ENCODE data around the gene PKD2.

PKD2 gene

DNA sequence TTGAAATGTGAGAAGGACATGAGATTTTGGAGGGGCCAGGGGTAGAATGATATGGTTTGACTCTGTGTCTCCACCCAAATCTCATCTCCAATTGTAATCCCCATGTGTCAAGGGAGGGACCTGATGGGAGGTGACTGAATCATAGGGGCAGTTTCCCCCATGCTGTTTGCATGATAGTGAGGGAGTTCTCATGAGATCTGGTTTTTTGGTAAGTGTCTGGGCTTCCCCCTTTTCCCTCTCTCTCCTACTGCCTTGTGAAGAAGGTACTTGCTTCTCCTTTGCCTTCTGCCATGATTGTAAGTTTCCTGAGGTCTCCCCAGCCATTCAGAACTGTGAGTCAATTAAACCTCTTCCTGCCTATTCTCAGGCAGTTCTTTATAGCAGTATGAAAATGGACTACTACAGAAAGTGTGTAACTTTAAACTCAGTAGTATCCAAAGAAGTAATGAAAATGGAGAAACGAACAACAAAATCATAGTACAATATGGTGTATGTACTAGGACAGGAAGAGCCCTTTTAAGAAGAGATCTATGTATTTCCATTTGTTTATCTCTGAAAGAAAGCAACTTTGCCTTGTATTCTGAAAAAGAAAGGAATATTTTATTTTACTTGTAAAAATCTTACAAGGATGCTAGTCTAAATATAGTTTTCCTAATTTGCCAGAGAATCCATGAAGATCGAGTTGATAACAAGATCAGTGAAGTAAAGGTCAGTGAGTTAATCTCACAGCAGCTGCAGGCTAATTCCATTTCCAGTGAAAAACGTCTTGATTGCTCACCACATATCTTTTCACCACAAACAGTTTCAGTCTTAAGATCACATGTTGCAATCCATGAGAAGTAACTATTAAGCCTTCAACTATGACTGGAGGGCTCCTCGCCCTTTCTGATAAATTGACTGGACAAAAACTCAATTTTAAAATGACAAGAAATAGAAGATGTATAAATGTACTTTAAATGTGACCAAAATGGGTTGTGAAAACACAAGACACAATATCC is 20.5 kb downstream of the PKD2 start:
- no peak for DNase-seq (ENCODE audit: low read depth, low spot score)

- no peak for DNase-seq (ENCODE audit: low read depth, low spot score)
Observed at GRCh38 chr4:88028946-88029345, 21.5 kb downstream of the PKD2 start.

- no peak for DNase-seq (ENCODE audit: low read depth, low spot score)
Observed at GRCh38 chr4:88029556-88029955, 22.1 kb downstream of the PKD2 start.

GRCh38 chr4:88030565-88031310 is 23.3 kb downstream of the PKD2 start:
- DNase-seq (ENCODE audit: low read depth, low spot score) = no peak

DNA sequence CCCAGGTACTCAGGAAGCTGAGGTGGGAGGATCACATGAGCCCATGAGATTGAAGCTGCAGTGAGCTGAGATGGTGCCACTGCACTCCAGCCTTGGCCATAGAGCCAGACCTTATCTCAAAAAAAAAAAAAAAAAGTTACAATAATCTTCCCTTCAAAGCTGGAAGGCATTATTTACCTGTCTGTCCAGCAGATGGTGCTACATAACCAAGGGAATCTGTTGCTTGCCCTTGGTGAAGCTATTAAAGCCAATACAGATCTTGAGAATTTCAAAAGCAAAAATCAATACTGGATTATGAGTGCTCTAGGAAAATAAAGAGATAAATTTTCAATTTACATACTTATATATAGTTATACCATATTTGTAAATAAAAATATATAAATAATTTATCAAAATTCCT is 25.9 kb downstream of the PKD2 start:
- DNase-seq (ENCODE audit: low read depth, low spot score) = peak; percentile 23

DNA sequence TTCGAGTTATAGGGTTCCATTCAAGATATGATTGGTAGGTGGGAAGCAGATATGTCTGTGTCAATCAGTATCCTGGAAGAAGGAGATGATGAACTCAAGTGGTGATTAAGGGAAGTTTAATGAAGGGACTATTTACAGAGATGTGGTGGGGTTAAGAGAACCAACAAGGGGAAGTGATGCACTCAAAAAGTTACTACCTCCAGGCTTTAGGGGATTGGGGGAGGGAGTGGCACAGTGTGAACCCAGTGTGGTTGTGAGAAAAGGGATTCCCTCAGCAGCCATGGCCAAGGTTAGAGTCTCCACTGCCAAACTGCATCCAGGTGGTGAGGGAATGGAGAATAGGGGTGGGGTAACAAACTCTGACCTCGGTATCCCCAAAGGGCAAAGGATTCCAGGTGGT is 27.9 kb downstream of the PKD2 start:
- no peak for DNase-seq (ENCODE audit: low read depth, low spot score)

- DNase-seq (ENCODE audit: low read depth, low spot score) = no peak
Observed at GRCh38 chr4:88037447-88037846, 30.0 kb downstream of the PKD2 start.

DNA sequence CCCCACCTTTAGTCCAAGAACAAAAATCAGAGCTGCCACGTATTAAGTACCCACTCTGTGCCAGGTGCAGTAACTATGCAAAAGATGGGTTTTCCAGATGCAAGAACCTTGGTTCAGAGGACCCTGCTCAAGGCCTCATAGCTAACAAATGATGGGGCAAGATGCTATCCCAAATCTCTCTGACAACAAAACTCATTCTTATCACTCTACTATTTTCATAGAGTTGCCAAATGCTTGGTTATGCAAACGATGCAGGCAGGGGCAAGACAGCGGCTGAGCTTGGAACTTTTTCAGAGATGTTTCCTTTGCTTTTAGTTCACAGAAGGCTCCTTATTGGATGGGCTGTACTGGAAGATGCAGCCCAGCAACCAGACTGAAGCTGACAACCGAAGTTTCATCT is 30.5 kb downstream of the PKD2 start:
- DNase-seq (ENCODE audit: low read depth, low spot score) = no peak

GRCh38 chr4:88040707-88041106 is 33.3 kb downstream of the PKD2 start:
- DNase-seq (ENCODE audit: low read depth, low spot score) = no peak

DNA sequence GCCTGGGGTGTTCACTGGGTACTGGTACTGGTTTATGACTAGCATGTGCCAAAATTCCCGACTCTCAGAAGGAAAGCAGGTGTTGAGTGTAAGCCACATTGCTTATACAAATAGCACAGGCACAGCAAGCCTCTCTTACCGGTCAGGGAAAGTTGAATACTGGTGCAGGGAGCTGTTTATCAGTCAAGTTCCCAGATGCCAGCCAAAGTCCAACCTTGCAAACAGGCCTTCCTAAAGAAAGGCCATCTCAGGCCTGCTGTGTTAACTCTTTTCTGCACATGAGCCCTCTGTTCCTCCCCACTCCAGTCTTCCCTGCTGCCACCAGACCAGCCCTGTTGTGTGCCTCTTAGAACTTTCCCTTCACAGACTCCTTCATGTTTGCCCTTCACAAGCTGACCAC is 34.2 kb downstream of the PKD2 start:
- DNase-seq (ENCODE audit: low read depth, low spot score) = no peak

DNA sequence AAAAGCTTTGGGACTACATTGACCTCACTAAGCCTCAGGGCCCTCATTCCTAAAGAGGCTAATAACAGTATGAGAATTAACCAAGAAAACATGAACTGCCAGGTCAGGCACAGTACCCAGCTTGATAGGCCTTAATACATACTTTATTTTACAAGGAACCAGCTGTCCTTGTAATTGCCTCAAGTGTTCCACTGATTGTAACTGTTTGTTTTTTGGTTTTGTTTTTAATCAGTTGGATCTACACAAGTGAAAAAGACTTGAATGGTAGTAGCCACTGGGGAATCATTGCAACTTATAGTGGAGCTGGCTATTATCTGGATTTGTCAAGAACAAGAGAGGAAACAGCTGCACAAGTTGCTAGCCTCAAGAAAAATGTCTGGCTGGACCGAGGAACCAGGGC is 35.6 kb downstream of the PKD2 start:
- DNase-seq (ENCODE audit: low read depth, low spot score) = no peak

DNA sequence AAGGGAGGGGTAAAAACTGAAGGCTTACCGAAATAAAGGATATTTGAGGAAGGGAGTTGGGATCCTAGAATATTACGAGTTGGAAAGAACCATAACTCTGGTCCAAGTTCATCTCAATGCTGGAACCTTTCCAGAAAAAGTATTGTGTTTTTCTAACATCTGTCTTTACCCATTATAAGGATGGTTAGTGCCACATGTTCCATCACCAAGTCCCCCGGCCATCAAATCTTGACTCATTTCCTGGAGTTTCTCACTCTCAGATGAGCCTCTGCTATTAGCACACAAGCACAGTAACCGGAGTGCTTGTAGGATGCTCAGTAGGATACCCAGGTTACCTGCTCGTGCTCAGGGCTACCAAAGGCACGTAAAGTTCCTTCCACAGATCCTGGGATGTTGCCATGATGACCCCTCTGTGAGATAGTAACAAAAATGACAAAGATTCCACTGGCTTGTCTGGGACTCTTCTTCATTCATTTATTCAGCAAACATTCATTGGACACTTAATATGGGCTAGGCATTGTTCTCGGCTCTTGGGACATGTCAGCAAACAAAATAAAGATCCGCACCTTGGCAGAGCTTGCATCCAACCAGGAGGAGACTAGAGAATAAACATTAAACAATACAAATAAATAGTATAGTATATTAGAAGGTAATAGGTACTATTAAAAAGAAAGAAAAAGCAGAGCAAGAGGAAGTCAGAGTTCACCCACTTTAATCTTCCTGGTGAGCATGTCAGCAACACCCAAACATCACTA is 36.3 kb downstream of the PKD2 start:
- DNase-seq (ENCODE audit: low read depth, low spot score) = no peak

GRCh38 chr4:88045021-88045420 is 37.6 kb downstream of the PKD2 start:
- no peak for DNase-seq (ENCODE audit: low read depth, low spot score)

DNA sequence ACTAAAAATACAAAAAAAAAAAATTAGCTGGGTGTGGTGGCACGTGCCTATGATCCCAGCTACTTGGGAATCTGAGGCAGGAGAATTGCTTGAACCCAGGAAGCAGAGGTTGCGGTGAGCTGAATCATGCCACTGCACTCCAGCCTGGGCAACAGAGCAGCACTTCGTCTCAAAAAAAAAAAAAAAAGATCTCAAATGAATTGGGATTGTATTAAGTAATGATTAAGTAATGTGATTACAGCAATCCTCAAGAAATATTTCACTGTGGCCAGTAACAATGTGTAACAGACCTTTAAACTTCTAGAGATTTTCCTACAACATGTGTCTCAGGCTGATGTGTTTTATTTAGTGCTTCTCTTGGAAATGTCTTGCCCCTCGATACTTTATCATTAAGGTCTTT is 46.8 kb downstream of the PKD2 start:
- no peak for DNase-seq (ENCODE audit: low read depth, low spot score)

- peak; percentile 25 for DNase-seq (ENCODE audit: low read depth, low spot score)
Observed at GRCh38 chr4:88054901-88055300, 47.5 kb downstream of the PKD2 start.

- DNase-seq (ENCODE audit: low read depth, low spot score) = no peak
Observed at GRCh38 chr4:88058295-88058694, 50.9 kb downstream of the PKD2 start.

DNA sequence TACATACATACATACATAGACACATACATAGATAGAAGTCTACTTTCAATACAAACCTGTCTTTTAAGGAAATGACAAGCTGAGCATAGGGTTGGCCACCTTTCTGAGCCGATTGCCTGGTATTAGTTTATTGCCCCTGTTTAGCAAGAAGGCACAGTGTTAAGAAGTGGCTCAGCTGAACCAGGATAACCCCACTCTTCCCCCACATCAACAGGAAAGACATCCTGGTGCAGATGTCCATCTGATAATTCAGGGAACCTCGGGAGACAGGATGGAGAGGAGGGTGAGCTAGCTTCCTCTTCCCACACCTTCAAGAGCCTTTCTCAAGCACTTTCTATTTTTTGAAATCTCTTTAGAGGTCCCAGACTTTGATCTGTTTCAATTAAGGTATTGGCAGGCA is 52.3 kb downstream of the PKD2 start:
- no peak for DNase-seq (ENCODE audit: low read depth, low spot score)

DNA sequence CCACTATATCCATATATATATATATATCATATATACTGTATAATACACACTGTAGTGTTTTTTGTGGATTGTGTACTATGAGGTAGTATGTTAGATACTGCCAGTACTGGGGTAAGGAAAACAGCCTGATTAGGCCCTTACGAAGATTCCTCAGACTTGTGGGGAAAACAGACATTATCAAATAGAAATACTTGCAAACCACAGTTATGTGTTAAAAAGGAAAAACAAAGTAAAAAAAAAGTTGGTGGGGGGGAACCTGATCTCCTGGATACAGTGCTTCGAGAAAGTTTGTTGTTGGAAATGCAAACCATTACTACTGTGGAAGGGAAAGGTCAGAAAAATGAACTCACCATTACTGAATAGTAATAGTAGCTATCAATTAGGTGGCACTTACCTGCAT is 53.0 kb downstream of the PKD2 start:
- DNase-seq (ENCODE audit: low read depth, low spot score) = no peak

- DNase-seq (ENCODE audit: low read depth, low spot score) = no peak
Observed at GRCh38 chr4:88062311-88062710, 54.9 kb downstream of the PKD2 start.

GRCh38 chr4:88062843-88063242 is 55.4 kb downstream of the PKD2 start:
- DNase-seq (ENCODE audit: low read depth, low spot score) = no peak

GRCh38 chr4:88063634-88064296 is 56.3 kb downstream of the PKD2 start:
- no peak for DNase-seq (ENCODE audit: low read depth, low spot score)

GRCh38 chr4:88064410-88064809 is 57.0 kb downstream of the PKD2 start:
- DNase-seq (ENCODE audit: low read depth, low spot score) = no peak

Data from iPS DF 19.7 (cell line).